GM19397 (cell line): ENCODE results near the gene ATP2C2.
"Not testable (repeated sequence)": the region's sequence is repeated elsewhere in the genome, so short reads cannot be mapped to it uniquely, and the experiment has no call there.

Source experiments
- ATAC-seq: cut with Tn5 transposase; IDR thresholded peaks from one replicate; pipeline ENCODE4 v1.9.1; 2021; ENCODE audit warnings: mild to moderate bottlenecking, moderate library complexity; ENCODE audit not compliant: unreplicated experiment

Gene ATP2C2

GRCh38 chr16:84339311-84339710 lies 29.0 kb upstream of the ATP2C2 start:
- no peak for ATAC-seq

DNA sequence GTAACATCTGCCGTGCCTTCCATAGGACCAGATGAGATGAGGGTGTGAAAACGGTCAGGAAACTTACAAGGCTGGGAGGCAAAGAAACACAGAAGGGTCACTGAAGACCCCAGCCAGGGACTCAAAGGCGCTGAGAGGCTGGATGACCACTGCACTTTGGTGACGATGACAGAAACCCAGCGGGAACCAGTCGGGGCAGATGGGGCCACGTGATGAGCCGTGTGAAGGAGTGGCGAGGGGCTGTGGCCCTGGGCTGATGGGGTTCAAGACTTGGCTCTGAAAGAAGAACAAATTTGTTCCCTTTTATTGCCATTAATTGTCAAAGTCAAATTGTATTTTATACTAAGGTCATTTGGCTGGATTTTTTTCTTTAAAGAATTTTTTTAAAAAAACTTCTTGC lies 28.6 kb upstream of the ATP2C2 start:
- ATAC-seq: no peak

- ATAC-seq: no peak
Measured at GRCh38 chr16:84340325-84341040, 27.9 kb upstream of the ATP2C2 start.

DNA sequence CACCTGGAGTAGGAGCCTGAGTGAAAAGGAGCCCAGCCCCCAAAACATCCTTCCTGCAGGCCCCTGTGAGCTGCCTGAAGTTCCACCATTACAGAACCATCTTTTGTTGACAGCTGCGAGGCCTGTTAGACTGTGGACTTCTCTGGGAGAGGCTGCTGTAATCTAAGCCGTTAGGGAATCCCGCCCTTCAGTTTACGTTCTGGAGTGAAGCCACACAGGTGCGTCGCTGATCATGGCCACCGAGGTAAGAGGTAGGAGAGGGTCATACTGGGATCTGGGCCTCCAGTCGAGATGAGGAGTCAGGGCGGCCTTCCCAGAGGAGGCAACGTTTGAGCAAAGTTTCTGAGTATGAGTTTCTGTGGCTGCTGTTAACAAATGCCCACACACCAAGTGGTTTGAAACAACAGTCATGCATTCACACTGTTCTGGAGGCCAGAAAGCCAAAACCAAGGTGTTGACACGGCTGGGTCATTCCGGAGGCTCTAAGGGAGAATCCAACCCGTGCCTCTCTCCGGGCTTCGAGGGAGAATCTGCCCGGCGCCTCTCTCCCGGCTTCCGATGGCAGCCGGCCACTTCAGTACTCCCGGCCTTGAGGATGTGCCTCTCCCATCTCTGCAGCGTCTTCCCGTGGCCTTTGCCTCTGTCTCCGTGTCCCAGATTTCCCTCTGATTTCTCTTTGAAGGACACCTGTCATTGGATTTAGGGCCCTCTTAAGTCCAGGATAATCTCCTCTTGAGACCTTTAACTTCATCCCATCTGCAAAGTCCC lies 26.6 kb upstream of the ATP2C2 start:
- ATAC-seq: no peak

DNA sequence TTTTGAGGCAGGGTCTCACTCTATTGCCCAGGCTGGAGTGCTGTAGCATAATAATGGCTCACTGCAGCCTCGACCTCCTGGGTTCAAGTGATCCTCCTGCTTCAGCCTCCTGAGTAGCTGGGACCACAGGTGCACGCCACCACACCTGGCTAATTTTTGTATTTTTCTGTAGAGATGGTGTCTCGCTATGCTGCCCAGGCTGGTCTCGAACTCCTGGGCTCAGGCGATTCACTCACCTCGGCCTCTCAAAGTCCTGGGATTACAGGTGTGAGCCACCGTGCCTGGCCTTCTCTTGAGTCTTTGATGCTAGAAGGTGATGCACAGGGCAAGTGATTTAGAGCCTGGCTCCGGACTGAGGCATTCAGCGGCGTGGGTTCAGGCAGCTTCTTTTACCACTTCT lies 24.5 kb upstream of the ATP2C2 start:
- not testable (repeated sequence) for ATAC-seq

GRCh38 chr16:84344781-84345180 lies 23.6 kb upstream of the ATP2C2 start:
- no peak for ATAC-seq

- no peak for ATAC-seq
Measured at GRCh38 chr16:84347161-84347560, 21.2 kb upstream of the ATP2C2 start.

- ATAC-seq: no peak
Measured at GRCh38 chr16:84348386-84348888, 19.9 kb upstream of the ATP2C2 start.

- ATAC-seq: no peak
Measured at GRCh38 chr16:84349862-84350684, 18.3 kb upstream of the ATP2C2 start.

- no peak for ATAC-seq
Measured at GRCh38 chr16:84350685-84351400, 17.5 kb upstream of the ATP2C2 start.

DNA sequence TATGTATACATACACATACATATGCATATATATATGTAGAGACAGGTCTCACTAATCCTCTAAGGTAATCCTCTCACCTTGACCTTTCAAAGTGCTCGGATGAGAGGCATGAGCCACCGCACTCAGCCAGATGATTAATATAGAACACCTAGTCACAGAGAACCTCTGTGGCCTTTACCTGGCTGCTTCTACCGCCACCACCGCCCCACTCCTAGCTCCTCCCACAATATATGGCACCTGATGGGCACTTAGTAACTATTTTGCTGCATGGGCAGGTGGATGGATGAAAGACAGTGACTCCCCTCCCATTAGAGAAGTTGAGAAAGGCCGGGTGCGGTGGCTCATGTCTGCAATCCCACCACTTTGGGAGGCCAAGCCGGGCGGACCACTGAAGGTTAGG lies 16.7 kb upstream of the ATP2C2 start:
- ATAC-seq: no peak

DNA sequence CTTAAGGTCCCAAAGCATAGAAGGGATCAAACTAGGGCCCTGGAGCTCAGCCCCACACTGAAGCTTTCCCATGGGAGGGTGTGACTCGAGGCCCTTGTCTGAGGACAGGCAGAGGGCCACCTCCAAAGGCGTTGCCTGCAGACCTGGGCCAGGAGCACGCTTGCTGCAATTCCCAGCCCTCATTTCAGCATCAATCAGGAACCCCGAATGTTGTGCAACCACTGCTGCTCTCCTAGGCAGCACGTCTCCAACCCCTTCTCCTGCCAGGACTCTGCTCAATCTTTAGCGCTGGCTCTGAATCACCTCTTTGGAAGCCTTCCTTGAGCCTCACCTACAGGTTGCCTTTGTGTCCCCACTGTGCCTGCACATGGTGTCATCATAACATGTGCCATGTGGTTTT lies 14.0 kb upstream of the ATP2C2 start:
- ATAC-seq: no peak

DNA sequence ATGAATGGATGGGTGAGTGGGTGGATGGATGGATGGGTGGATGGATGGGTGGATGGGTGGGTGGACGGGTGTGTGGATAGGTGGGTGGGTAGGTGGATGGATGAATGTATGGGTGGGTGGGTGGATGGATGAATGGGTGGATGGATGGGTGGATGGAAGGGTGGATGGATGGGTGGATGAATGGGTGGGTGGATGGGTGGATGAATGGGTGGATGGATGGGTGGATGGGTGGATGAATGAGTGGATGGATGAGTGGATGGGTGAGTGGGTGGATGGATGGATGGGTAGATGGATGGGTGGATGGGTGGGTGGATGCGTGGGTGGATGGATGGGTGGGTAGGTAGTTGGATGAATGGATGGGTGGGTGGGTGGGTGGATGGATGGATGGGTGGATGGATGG lies 13.2 kb upstream of the ATP2C2 start:
- no peak for ATAC-seq

- ATAC-seq: no peak
Measured at GRCh38 chr16:84356176-84356575, 12.2 kb upstream of the ATP2C2 start.

DNA sequence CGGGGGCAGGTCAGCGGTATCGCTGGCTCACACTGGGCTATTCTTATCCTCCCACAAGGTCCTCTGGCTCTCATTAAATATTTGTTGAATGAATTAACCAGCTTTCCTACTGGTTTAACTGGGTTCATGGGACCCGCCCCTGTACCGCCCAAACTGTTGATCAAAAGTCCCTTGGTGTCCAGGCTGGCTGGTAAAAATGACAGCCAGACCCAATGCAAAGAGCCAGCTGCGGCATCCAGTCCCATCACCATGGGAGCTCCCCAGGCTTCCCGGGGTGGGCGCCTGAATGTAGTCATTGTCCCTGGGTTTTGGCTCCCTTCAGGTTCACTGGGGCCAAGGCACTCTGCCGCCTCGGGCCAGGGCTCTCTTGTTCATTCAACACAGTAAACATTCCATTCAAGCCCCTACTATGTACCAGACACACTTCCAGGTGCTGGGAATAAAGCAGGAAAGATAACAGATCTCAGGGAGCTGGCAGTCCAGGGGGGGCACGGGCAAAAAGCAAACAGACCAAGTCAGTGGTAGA lies 11.7 kb upstream of the ATP2C2 start:
- no peak for ATAC-seq

DNA sequence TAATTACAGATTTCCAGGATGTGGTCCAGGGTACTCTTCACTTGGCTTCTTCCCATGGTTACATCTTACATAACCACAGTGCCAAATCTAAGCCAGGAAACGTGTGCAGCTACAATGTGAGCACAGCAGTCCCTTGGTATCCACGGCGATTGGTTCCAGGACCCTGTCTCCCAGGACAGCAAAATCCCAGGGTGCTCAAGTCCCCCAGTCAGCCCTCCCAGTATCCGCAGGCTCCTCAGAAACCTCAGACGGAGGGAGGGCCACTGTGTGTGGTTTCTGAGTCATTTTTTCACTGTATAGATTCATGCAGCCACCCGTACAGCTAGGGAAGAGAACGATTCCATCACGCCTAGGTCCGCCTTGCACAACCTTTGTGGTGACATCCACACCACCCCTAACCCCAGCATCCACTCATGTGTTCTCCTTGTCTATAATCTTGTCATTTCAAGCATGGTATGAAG lies 11.1 kb upstream of the ATP2C2 start:
- no peak for ATAC-seq

GRCh38 chr16:84358601-84359295 lies 9.6 kb upstream of the ATP2C2 start:
- no peak for ATAC-seq

DNA sequence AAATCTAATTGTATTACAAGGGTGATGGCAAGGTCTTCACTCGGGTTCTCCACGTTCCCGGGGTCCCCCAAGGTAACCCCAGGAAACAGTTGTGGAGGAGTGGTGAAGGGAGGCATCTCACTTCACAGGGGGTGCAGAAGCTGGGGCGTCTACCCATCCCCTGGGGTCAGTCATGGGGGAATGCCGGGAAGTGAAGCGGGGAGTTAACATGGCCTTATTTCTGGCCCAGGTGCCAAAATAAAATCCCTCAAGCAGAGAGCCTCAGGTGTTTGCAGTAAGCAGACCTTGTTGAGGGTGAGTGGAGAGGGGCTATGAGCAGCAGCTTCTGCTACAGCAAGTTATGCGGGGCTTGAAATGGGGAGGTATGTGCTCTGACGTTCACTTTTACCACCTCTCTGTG lies 9.0 kb upstream of the ATP2C2 start:
- ATAC-seq: no peak

- ATAC-seq: no peak
Measured at GRCh38 chr16:84360170-84360569, 8.2 kb upstream of the ATP2C2 start.

- ATAC-seq: no peak
Measured at GRCh38 chr16:84360748-84361147, 7.6 kb upstream of the ATP2C2 start.
